ENCODE data around the gene ZNF267. TPM values are rescaled to one million over a fixed set of nuclear protein-coding genes. Genes with fewer than 3 reads are reported as not detected.

The ZNF267 gene
- total RNA-seq, 1 donor from 2014 or later = 12.9 TPM

GRCh38 chr16:31860508-31860907 is 13.1 kb upstream of the ZNF267 start:
- DNase-seq (ENCODE audit: low spot score in 2 of 2, unreplicated experiment in 2 of 2) = no peak
- Mint-ChIP-seq H3K9me3 (peaks cover 4% of the 10 kb centered on the region), H3K27ac (no peak overlapping the region), H3K4me3 (no peak overlapping the region), H3K27me3 (ENCODE audit: low read depth) (peaks cover 31% of the 10 kb centered on the region), H3K36me3 (no peaks in the 10 kb centered on the region), H3K4me1 (no peaks in the 10 kb centered on the region)
- no peak for TF ChIP-seq CTCF (IDR thresholded peaks at IDR 0.05; ENCODE audit: unreplicated experiment)

GRCh38 chr16:31861455-31861854 is 12.2 kb upstream of the ZNF267 start:
- DNase-seq (ENCODE audit: low spot score in 2 of 2, unreplicated experiment in 2 of 2) = no peak
- H3K27me3 Mint-ChIP-seq (ENCODE audit: low read depth) = peaks cover 36% of the 10 kb centered on the region
- TF ChIP-seq CTCF (IDR thresholded peaks at IDR 0.05; ENCODE audit: unreplicated experiment) = no peak

GRCh38 chr16:31862761-31863160 is 10.8 kb upstream of the ZNF267 start:
- no peak overlapping the region for H3K4me3 Mint-ChIP-seq
- no peaks in the 10 kb centered on the region for H3K4me1 Mint-ChIP-seq
- DNase-seq (ENCODE audit: low spot score in 2 of 2, unreplicated experiment in 2 of 2) = no peak
- no peaks in the 10 kb centered on the region for H3K36me3 Mint-ChIP-seq
- TF ChIP-seq CTCF (IDR thresholded peaks at IDR 0.05; ENCODE audit: unreplicated experiment) = no peak
- no peaks in the 10 kb centered on the region for H3K9me3 Mint-ChIP-seq
- H3K27me3 Mint-ChIP-seq (ENCODE audit: low read depth) = peaks cover 46% of the 10 kb centered on the region
- H3K27ac Mint-ChIP-seq = no peak overlapping the region

More at GRCh38 chr16:31861455-31861854, 12.2 kb upstream of the ZNF267 start:
- Mint-ChIP-seq H3K4me3 (no peak overlapping the region), H3K36me3 (no peaks in the 10 kb centered on the region), H3K27ac (no peak overlapping the region), H3K4me1 (no peaks in the 10 kb centered on the region), H3K9me3 (no peaks in the 10 kb centered on the region)

- H3K9me3 Mint-ChIP-seq = no peaks in the 10 kb centered on the region
- no peak for DNase-seq (ENCODE audit: low spot score in 2 of 2, unreplicated experiment in 2 of 2)
- no peak overlapping the region for H3K4me3 Mint-ChIP-seq
Measured at GRCh38 chr16:31868164-31868563, 5.4 kb upstream of the ZNF267 start.

GRCh38 chr16:31868691-31869167 is 4.9 kb upstream of the ZNF267 start:
- Mint-ChIP-seq H3K36me3 (no peaks in the 10 kb centered on the region), H3K4me1 (no peaks in the 10 kb centered on the region), H3K27ac (no peak overlapping the region), H3K9me3 (no peaks in the 10 kb centered on the region), H3K27me3 (ENCODE audit: low read depth) (peaks cover 39% of the 10 kb centered on the region), H3K4me3 (no peak overlapping the region)
- peak; percentile 89 for TF ChIP-seq CTCF (IDR thresholded peaks at IDR 0.05; ENCODE audit: unreplicated experiment)
- DNase-seq (ENCODE audit: low spot score in 2 of 2, unreplicated experiment in 2 of 2) = peak; percentile 63 to 86

More at GRCh38 chr16:31868164-31868563, 5.4 kb upstream of the ZNF267 start:
- Mint-ChIP-seq H3K27ac (no peak overlapping the region), H3K36me3 (no peaks in the 10 kb centered on the region), H3K27me3 (ENCODE audit: low read depth) (peaks cover 43% of the 10 kb centered on the region), H3K4me1 (no peaks in the 10 kb centered on the region)
- no peak for TF ChIP-seq CTCF (IDR thresholded peaks at IDR 0.05; ENCODE audit: unreplicated experiment)
